A673 (cell line): ENCODE data around the gene TMPO.

Source experiments
- CTCF ChIP-seq: fragments of 300-800, 200-600 bp; sonication (generic); conservative IDR thresholded peaks from 2 replicates; pipeline ENCODE4 v1.5.1; 2017; ENCODE audit warnings: low read depth, mild to moderate bottlenecking, antibody characterized with exemption, low read length, moderate library complexity, mixed read lengths
- EZH2 ChIP-seq: fragments of 200-600 bp; sonication (generic); IDR thresholded peaks from 2 replicates; pipeline ENCODE4 v1.6.1; 2017; ENCODE audit warnings: borderline replicate concordance, low read depth, mild to moderate bottlenecking, mixed read lengths, antibody characterized with exemption, low read length; ENCODE audit not compliant: poor library complexity, severe bottlenecking

GRCh38 chr12:98490501-98491453 lies 24.6 kb upstream of the TMPO start:
- peak; percentile 95 for TF ChIP-seq CTCF
- no peak for TF ChIP-seq EZH2
